GM19372 (cell line): ENCODE results near the gene MPP2.

Experiments used
- ATAC-seq: cut with Tn5 transposase; IDR thresholded peaks from one replicate; pipeline ENCODE4 v1.9.1; 2021; ENCODE audit warnings: mild to moderate bottlenecking, low read depth, moderate library complexity; ENCODE audit not compliant: unreplicated experiment

MPP2 gene

DNA sequence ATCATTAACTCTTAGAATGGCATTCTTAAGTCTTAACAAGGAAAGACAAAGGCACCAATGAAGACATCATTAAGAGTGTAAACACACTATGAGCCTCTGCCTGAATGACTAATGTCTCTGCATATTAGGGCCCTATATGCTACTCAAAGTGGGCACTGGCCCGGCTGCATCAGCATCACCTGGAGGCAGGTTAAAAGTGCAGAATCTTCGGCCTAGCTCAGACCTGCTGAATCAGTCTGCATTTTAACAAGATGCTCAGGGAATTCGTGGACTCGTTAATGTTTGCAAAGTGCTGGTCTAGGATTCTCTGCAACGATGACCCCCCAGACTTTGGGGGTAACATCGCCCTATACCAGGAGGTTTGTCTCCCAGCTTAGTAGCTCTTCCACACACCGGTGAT is 81.1 kb downstream of the MPP2 start:
- ATAC-seq = no peak

DNA sequence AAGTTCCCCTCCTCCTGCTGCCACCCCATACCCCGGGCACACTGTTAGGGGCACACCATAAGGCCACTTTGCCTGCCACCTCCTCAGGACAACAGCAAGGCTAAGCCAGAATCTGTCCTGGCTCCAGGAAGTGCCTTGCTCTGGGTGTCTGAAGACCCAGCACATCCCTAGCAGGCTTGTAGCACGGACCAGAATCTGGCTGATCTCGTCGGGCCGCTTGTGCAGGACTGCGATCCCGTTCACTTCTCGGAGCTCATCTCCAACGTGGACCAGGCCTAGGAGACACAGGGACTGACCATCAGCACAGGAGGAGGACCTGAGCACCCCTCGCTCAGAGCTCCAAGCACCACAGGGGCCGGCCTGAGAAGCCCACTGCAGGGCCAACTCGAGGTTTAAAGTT is 81.8 kb downstream of the MPP2 start:
- no peak for ATAC-seq
